Mucosa of descending colon (tissue), 3 donors: Measurements from ENCODE around the gene ZNF785. TPM values are rescaled to one million over a fixed set of nuclear protein-coding genes. Genes with fewer than 3 reads are reported as not detected.

Experiments used
- ATAC-seq: fragments of 200-7000 bp; cut with Tn5 transposase; one replicate; pipeline ENCODE4 v1.9.1; 2020; ENCODE audit warnings: mild to moderate bottlenecking, moderate library complexity
- DNase-seq, 3 donors: peaks; one replicate each; pipeline ENCODE4 v3.0.0-alpha.2; 2020
- H3K36me3 ChIP-seq: fragments of 200-600 bp; one replicate; pipeline ENCODE4 v1.8.0; 2021; ENCODE audit warnings: low read depth, mild to moderate bottlenecking
- H3K4me1 ChIP-seq: fragments of 200-600 bp; one replicate; pipeline ENCODE4 v1.8.0; 2021; ENCODE audit warnings: low read depth, mild to moderate bottlenecking
- H3K4me3 ChIP-seq: fragments of 200-600 bp; one replicate; pipeline ENCODE4 v1.8.0; 2021; ENCODE audit warnings: mild to moderate bottlenecking
- H3K9me3 ChIP-seq: fragments of 200-600 bp; one replicate; pipeline ENCODE4 v1.8.0; 2021; ENCODE audit warnings: mild to moderate bottlenecking
- intact Hi-C, 2 donors: fragments of 100-400 bp; cut with DNase I in 1 of 2; cut with micrococcal nuclease in 1 of 2; formaldehyde crosslinking; loops; one replicate each; pipeline versions ENCODE4 v1.11.0 to v1.11.1; 2022; cut with DNase I, micrococcal nuclease
- total RNA-seq, 3 donors: library from RNA; stranded (reverse); fragmentation: NEBNext Ultra II Directional in 2 of 3; extraction: Animal tissue kit (Norgen Biotek cat#: 25700) in 2 of 3; gene quantifications; one replicate each; pipeline versions ENCODE4 v1.2.1 to v1.2.4, GENCODE V29; 2021 to 2023
- TF ChIP-seq, protein P1 (sequence below): fragments of 200-600 bp; IDR thresholded peaks from one replicate; pipeline ENCODE4 v1.8.0; 2022; ENCODE audit warnings: antibody characterized with exemption, mild to moderate bottlenecking
- donor health status: DM: no; HTN: no; CAD: no; lungs with moderate emphysema.
- donor health status: DM: no; HTN: no; CAD: no.
- donor health status: DM: no; HTN: yes; CAD: no.

ZNF785 gene
- total RNA-seq, 3 donors from 2014 or later: 14.7 to 28.4 (median 24.8) TPM

DNA sequence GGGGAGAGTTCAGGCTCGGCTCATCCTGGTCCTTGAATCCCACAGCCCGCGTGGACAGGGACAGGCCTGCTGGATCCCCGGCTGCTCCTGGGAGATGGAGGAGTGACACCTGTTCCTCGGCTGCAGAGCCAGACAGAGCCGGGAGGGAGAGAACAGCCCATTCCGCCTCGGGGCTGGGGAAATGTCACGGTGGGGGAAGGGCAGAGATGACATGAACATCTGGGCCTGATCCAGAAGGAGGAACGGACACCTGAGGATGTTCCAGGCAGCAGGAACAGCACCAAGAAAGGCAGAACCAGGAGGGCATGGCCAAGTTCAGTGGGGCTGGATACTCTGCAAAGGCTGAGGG is 29.4 kb downstream of the ZNF785 start:
- TF ChIP-seq, protein P1, sequence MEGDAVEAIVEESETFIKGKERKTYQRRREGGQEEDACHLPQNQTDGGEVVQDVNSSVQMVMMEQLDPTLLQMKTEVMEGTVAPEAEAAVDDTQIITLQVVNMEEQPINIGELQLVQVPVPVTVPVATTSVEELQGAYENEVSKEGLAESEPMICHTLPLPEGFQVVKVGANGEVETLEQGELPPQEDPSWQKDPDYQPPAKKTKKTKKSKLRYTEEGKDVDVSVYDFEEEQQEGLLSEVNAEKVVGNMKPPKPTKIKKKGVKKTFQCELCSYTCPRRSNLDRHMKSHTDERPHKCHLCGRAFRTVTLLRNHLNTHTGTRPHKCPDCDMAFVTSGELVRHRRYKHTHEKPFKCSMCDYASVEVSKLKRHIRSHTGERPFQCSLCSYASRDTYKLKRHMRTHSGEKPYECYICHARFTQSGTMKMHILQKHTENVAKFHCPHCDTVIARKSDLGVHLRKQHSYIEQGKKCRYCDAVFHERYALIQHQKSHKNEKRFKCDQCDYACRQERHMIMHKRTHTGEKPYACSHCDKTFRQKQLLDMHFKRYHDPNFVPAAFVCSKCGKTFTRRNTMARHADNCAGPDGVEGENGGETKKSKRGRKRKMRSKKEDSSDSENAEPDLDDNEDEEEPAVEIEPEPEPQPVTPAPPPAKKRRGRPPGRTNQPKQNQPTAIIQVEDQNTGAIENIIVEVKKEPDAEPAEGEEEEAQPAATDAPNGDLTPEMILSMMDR: no peak
- H3K4me1 ChIP-seq: peaks cover 28% of the 10 kb centered on the region
- H3K9me3 ChIP-seq: no peaks in the 10 kb centered on the region
- DNase-seq (peak in 1 of 3 donors; percentile 58), ATAC-seq (no peak)
- no peak overlapping the region for H3K4me3 ChIP-seq
- intact Hi-C loops: no loop called here
- H3K36me3 ChIP-seq: peaks cover 4% of the 10 kb centered on the region

GRCh38 chr16:30555315-30556124 is 30.0 kb downstream of the ZNF785 start:
- H3K4me3 ChIP-seq: no peak overlapping the region
- intact Hi-C loops: no loop called here
- H3K4me1 ChIP-seq: peaks cover 28% of the 10 kb centered on the region
- no peak for DNase-seq
- H3K9me3 ChIP-seq: no peaks in the 10 kb centered on the region
- TF ChIP-seq, protein P1: no peak
- no peak for ATAC-seq
- H3K36me3 ChIP-seq: peaks cover 4% of the 10 kb centered on the region

- H3K36me3 ChIP-seq: peaks cover 4% of the 10 kb centered on the region
- no peak for DNase-seq
- ATAC-seq: no peak
- H3K4me1 ChIP-seq: peaks cover 28% of the 10 kb centered on the region
- H3K4me3 ChIP-seq: no peak overlapping the region
- TF ChIP-seq, protein P1: no peak
- intact Hi-C loops: no loop called here
- no peaks in the 10 kb centered on the region for H3K9me3 ChIP-seq
These were observed 30.8 kb downstream of the ZNF785 start for GRCh38 chr16:30554557-30555314.

GRCh38 chr16:30553393-30553899 is 32.1 kb downstream of the ZNF785 start:
- no peak for DNase-seq
- peaks cover 4% of the 10 kb centered on the region for H3K36me3 ChIP-seq
- ATAC-seq: no peak
- intact Hi-C loops: no loop called here
- no peak overlapping the region for H3K4me3 ChIP-seq
- TF ChIP-seq, protein P1: no peak
- H3K4me1 ChIP-seq: peaks cover 36% of the 10 kb centered on the region
- no peaks in the 10 kb centered on the region for H3K9me3 ChIP-seq

GRCh38 chr16:30552956-30553355 is 32.5 kb downstream of the ZNF785 start:
- ATAC-seq: no peak
- no peak for DNase-seq
- Histone ChIP-seq H3K4me1 (peaks cover 38% of the 10 kb centered on the region), H3K36me3 (peaks cover 4% of the 10 kb centered on the region), H3K9me3 (no peaks in the 10 kb centered on the region), H3K4me3 (no peak overlapping the region)
- intact Hi-C loops: no loop called here
- TF ChIP-seq, protein P1: no peak
